ENCODE data around the gene RAD50. TPM values are rescaled to one million over a fixed set of nuclear protein-coding genes. Genes with fewer than 3 reads are reported as not detected.

The RAD50 gene
- total RNA-seq, 2 donors from 2014 or later: 20.2 to 37.0 TPM

DNA sequence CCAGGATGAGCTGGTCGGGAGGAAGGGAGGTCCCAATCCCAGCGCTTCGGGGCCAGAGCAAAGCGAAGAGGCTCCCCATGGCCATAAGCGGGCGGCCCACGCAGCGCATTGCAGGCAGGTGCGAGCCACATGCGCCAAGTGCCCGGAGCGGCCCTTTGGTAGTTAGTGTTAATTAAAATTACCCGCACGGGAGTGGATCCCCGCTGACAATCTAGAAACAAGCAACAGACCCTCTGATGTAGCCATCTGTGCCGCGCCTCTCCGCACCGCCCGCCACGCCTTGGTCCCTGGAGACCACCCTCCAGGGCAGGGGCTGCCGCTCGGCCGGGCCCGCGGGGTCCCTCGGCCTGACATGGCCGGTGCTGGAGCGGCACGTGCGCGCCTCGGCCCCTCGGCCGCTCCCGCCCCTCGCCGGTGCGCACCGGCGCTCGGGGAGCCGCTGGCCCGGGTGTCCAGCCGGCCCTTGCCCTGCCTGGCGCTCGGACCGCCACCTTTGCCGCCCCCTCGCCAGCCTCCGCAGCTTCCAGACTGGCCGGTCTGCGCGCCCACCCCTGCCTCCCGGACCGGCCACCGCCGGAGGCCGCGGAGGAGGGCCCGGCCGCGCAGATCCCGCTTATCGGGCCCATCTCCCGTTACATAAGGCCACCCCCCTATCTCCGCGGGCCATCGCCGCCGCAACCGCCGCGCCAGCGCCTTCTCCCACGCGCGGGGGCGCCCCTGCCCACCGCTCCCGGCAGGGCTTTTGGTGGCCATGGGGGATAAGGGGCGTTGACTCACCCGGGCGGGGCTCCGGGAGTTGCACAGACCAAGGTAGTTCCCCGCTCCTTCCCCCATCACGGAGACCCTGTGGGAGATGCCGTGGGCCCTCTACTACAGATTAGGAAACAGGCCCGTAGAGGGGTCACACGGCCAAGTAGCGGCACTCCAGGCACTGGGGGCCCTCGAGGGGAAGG lies 99.3 kb downstream of the RAD50 start:
- TF ChIP-seq POLR2AphosphoS5 (IDR thresholded peaks at IDR 0.05) (no peak), CTCF (IDR thresholded peaks at IDR 0.05) (no peak), POLR2A (IDR thresholded peaks at IDR 0.05) (no peak)
- no peak for DNase-seq (ENCODE audit: low spot score)
- H3K27me3 ChIP-seq (replicated peaks; ENCODE audit: insufficient read depth): no peaks in the 10 kb centered on the region
- no peaks in the 10 kb centered on the region for H3K4me1 ChIP-seq (replicated peaks)
- peak overlapping the region; percentile 21 to 34 for H3K4me3 ChIP-seq
- WGBS: 3% methylated on average over 91 of the region's 92 CpGs
- intact Hi-C loops (cut with DNase I): no loop called here
- H3K36me3 ChIP-seq: no peaks in the 10 kb centered on the region
- H3K27ac ChIP-seq: no peak overlapping the region
- H3K9me3 ChIP-seq: no peaks in the 10 kb centered on the region

DNA sequence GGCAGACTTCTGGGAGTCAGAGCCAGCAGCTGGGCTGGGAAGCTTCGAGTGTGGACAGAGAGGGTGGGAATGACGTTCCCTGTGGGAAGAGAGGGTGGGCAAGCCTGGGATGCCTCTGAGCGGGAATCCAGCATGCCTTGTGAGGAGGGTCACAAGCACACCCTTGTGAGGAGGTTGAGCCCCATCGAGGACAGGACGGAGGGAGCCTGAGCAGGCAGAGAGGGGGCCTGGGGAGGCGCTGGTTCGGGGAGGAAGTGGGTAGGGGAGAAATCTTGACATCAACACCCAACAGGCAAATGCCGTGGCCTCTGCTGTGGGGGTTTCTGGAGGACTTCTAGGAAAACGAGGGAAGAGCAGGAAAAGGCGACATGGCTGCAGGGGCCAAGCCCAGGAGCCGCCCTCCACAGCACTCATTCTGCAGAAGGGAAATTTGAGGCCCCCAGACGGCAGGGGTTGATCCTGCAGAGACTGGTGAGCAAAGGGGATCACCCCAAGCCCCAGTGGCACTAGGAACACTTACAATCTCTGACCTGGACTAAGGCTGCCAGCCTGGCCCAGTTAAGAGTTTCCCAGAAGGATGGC lies 100.1 kb downstream of the RAD50 start:
- Histone ChIP-seq H3K4me1 (replicated peaks) (no peaks in the 10 kb centered on the region), H3K9me3 (no peaks in the 10 kb centered on the region), H3K27me3 (replicated peaks; ENCODE audit: insufficient read depth) (no peaks in the 10 kb centered on the region), H3K4me3 (peak overlapping the region in 1 of 2 donors; percentile 21), H3K27ac (no peak overlapping the region), H3K36me3 (no peaks in the 10 kb centered on the region)
- no peak for DNase-seq (ENCODE audit: low spot score)
- intact Hi-C loops (cut with DNase I): no loop called here
- TF ChIP-seq CTCF (IDR thresholded peaks at IDR 0.05) (no peak), POLR2A (IDR thresholded peaks at IDR 0.05) (no peak), POLR2AphosphoS5 (IDR thresholded peaks at IDR 0.05) (no peak)
- WGBS: 71% methylated on average over 12 of the region's 12 CpGs

DNA sequence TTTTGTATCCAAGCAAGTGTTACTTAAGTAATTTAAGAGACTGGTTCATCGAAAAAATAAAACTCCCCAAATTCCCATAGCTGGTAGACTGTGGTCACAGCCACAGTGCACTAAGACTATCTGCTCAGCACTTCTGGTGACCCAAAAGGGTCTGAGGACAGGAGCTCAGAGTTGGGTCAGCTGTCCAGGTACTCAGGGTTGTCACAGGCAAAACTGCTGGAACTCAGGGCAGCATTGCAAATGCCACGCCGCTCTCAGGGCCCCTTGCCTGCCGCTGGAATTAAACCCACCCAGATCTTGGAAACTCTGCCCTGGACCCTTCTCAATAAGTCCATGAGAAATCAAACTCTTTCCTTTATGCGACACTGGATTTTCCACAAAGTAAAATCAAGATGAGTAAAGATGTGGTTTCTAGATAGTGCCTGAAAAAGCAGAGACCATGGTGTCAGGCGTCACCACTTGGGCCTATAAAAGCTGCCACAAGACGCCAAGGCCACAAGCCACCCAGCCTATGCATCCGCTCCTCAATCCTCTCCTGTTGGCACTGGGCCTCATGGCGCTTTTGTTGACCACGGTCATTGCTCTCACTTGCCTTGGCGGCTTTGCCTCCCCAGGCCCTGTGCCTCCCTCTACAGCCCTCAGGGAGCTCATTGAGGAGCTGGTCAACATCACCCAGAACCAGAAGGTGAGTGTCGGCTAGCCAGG lies 101.1 kb downstream of the RAD50 start, which contains the start of gene IL13:
Gene IL13, plus strand, starts transcription at position 498 of the 705 bp plus-strand sequence. Its CDS starts 14 bp downstream, at position 512.
- no peaks in the 10 kb centered on the region for H3K4me1 ChIP-seq (replicated peaks)
- no peaks in the 10 kb centered on the region for H3K36me3 ChIP-seq
- intact Hi-C loops (cut with DNase I): no loop called here
- H3K27ac ChIP-seq: no peak within 1 kb of the TSS
- DNase-seq (ENCODE audit: low spot score): no peak
- TF ChIP-seq POLR2AphosphoS5 (IDR thresholded peaks at IDR 0.05): no peak
- no peak for TF ChIP-seq CTCF (IDR thresholded peaks at IDR 0.05)
- TF ChIP-seq POLR2A (IDR thresholded peaks at IDR 0.05): no peak
- H3K27me3 ChIP-seq (replicated peaks; ENCODE audit: insufficient read depth): no peaks in the 10 kb centered on the region
- no peak within 1 kb of the TSS for H3K4me3 ChIP-seq
- 94% methylated on average over 12 of the region's 12 CpGs for WGBS
- H3K9me3 ChIP-seq: no peaks in the 10 kb centered on the region

GRCh38 chr5:132658381-132659302 lies 101.9 kb downstream of the RAD50 start:
- 92% methylated on average over 9 of the region's 9 CpGs for WGBS
- H3K4me1 ChIP-seq (replicated peaks): no peaks in the 10 kb centered on the region
- H3K27me3 ChIP-seq (replicated peaks; ENCODE audit: insufficient read depth): no peaks in the 10 kb centered on the region
- H3K9me3 ChIP-seq: no peaks in the 10 kb centered on the region
- DNase-seq (ENCODE audit: low spot score): no peak
- H3K4me3 ChIP-seq: no peak overlapping the region
- H3K27ac ChIP-seq: no peak overlapping the region
- H3K36me3 ChIP-seq: no peaks in the 10 kb centered on the region
- no peak for TF ChIP-seq CTCF (IDR thresholded peaks at IDR 0.05)
- no peak for TF ChIP-seq POLR2AphosphoS5 (IDR thresholded peaks at IDR 0.05)
- no peak for TF ChIP-seq POLR2A (IDR thresholded peaks at IDR 0.05)
- intact Hi-C loops (cut with DNase I): no loop called here
